Globus pallidus (tissue), 1 donor: ENCODE measurements around the gene NFYB.

ENCODE experiments used
- DNase-seq: peaks from one replicate; pipeline ENCODE4 v3.0.0-alpha.2; 2015; ENCODE audit warnings: low spot score

Gene NFYB

DNA sequence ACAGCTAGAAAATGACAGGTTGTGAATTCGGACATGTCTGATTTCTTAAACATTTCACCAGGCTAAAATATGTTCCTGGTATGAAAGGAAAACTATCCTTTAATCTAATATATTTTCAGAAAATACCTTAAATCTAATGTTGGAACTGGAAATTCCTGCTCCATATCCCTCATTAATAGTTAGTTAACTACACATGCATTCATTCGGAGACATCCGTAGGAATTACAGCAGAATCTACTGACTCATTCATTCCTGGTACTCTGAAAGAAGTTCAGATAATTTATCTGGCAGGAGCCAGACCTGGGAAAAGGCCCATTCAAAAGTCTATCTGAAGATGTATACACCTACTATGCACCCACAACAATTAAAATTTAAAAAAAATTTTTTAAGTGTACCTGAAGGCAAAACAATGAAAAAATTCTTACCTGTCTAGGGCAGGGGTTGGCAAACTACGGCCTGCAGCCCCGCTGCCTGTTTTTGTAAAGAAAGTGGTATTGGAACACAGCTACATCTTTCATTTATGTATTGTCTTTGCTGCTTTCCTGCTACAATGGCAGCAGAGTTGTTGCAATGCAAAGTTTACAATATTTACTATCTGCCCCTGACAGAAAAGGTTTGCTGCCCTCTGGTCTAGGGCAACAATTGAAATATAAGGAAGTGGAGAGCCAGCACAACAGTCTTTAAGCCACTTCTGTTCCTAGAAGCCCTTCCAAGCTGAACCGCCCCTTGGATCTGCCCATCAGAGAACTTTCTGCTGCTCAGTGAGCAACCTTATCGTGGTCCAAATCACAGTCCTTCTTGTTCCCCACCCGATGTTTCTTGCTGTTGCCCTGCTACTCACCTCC lies 17.9 kb upstream of the NFYB start:
- no peak for DNase-seq

DNA sequence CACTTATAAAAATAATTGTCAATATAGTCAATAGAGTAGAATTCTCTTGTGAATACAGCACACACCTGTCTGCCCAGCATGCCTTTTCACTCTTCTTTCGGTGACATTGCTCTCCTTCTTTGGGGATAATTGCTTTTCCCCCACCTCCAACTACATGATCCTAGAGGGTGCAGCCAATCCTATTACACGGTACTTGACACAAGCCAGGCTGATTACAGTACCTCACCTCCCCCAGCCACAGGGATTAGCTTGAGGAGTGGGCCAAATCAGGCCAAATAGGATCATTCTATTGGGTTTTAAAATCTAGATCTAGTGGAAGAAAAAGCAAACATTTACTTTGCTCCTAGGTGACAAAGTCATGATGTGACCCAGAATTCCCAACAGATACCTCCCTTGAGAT lies 16.8 kb upstream of the NFYB start:
- no peak for DNase-seq

DNA sequence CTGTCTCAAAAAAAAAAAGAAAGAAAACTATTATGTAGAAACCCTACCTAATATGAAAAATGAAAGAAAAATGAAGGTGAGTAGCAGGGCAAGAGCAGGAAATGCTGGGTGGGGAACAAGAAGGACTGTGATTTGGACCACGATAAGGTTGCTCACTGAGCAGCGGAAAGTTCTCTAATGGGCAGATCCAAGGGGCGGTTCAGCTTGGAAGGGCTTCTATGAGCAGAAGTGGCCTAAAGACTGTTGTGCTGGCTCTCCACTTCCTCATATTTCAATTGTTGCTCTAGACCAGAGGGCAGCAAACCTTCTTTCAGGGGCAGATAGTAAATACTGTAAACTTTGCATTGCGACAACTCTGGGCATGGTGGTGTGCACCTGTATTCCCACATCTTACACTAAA lies 16.3 kb upstream of the NFYB start:
- no peak for DNase-seq

DNA sequence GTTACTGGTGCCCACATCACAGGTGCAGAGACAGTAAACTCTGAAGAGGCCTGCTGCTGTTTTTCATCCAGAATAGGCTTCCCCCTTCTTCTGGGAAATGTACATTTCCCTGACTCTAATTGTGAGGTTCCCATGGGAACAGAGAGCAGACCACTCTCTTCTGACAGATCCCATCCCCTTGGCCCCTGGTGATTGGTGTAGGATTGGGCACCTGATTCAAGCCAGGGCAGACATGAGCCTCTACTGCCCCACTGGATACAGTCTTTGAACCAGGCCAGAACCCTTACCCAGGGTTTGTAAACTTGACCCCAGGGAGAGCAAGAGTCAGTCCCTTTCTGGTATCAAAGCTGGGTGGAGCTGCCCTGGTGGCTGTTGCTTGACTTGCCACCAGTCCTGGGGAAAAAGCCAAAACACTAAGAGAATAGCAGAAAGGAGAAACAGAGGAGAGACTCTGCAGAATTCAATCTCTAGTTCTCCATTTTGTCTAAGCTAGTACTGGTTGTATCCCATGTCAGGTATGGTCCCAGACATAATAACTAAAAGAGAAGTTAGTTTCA lies 14.8 kb upstream of the NFYB start:
- no peak for DNase-seq

DNA sequence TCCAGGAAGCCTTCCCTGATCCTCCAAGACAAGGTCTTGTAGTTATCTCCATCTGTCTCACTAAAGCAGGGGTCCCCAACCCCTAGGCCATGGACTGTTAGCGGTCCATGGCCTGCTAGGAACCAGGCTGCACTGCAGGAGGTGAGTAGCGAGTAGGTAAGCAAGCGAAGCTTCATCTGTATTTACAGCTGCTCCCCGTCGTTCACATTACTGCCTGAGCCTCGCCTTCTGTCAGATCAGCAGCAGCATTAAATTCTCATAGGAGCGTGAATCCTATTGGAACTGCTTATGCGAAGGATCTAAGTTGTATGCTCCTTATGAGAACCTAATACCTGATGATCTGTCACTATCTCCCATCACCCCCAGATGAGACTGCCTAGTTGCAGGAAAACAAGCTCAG lies 12.4 kb upstream of the NFYB start:
- DNase-seq = no peak

DNA sequence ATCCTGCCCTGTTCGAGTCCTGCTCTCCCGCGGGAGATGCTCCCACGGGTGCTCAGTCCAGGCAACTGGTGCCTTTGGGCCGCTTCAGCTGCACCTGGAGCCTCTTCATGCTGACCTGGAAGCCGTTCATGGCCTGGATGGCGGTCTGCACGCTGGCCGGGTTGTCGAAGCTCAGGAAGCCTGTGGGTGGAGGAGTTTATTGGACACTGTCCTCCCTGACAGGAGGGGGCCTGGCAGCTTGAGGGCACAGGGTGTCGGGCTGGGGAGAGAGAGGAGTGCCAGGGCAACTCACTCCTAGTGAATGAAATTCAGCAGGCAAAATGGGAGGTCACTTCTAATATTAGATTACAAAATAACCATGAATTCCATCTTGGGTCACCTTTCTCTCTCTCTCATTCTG lies 9.3 kb upstream of the NFYB start:
- DNase-seq = no peak

DNA sequence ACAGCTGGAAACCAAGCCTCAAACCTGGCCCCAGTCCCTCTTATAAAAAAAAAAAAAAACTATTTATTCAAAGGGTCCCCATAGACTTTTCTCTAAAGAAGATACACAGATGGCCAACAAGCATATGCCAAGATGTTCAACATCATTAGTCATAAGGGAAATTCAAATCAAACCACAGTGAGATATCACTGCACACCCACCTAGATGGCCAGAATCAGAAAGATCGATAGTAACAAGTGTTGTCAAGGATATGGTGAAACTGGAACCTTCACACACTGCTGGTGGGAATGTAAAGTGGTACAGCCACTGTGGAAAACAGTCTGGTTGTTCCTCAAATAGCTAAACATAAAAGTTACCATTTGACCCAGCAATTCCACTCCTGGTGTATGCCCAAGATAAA lies 5.9 kb upstream of the NFYB start:
- no peak for DNase-seq

DNA sequence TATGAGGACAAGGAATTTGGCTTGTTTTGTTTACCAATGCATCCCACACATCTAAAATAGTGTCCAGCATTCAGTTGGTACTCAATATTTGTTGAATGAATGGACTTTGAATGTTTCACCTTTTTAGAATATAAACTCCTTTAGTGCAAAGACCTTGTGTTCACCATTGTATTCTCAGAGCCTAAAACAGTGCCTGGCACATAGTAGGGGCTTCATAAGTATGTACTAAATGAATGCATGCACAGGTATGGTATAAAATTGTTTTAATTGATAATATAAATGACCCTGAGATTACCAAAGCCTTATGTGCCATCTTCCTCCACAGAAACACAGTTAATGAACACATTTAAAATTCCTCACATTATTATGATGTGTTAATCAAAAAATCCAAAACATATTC lies 5.0 kb upstream of the NFYB start:
- DNase-seq = no peak

DNA sequence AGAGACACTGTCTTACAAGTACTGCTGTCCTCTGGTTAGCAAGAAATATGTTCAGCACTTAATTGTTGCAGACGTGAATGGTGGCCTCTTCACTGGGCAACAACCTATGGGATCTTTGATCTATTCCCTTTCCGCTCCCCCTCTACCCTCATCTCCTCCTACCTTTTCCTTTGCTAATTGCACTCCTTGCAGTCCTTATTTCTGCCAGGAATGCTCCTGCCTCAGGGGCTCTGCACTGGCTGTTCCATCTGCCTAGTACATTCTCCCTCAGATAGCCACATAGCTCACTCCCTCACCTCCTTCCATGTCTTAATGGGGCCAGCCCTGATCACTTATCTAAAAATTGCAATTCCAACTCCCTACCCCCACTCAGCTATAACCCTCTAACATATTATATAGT lies 4.5 kb upstream of the NFYB start:
- DNase-seq = no peak

DNA sequence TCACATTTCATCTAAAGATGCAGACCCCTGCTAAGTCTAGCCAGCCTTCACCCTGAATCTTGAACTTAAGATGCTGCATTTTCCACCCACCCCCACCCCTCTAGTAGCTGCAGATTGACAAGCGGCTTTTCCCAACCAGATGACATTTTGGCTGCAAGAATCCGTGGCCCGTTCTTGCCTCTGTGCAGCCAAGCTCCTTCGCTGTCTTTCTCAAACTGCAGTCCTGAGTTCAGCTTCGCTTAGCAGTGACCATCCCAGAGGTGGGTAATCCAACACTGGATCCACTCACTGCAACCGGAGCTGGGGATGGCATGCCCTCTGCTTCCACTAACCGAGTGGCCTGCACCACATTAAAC lies 765 bp upstream of the NFYB start:
- peak; percentile 29 for DNase-seq

DNA sequence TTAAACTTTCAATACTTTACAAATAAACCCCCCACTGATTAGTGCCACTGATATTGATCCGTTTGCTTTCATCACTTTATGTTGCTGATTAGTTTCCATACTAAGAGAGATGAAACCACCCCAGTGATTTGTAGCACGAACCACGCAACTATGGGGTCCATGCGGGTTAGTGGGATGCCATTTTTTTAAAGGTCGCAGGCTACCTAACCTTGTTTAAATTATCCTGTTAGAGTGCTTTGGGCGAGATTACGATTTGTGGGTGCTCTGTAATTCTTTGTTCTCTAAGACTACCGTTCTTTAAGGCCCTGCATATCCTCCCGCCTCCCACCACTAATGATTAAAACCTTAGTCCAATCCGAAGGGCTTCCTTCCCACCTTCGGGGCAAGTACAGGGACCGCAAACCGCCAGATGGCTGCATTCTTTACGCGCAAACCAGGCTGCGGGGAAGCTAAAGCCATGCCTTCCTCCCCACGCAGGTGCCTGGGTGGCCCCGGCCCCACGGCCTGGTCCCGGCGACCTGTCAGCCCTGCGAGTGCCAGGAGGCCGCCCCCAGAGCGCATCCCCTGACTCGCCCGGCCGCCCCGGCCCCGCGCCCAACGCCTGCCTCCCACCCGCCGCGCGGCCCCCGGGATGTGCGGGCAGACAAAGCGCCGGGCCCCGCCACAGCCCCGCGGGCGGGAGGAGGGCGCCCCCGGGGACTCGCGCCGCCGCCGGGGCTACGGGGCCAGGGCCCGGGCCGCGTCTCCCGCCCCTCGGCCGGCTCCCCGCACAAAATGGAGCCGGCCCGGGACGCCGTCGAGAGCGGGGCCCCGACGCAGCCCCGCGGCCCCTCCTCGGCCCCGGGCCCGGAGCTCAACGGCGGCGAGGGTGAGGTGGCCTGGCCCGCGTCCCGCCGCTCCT lies 759 bp downstream of the NFYB start:
- peak; percentile 32 for DNase-seq

DNA sequence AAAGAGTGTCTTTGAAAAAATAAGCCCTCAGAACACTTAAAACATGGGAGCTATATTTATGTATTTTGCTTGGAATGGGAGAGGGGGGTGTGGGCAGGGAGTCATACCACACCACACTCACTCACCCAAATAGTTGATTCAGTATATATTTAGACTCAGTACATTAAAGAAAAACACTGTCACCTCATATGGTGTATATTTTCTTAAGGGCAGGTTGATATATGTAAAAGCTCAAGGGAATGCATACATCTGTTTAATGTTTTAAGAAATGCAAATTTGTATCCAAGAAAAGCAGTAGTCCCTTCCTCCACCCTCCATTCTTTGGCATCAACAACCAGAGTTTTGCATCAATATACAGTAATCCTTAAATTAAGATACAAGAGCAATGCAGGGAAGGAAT lies 1.4 kb downstream of the NFYB start:
- no peak for DNase-seq

DNA sequence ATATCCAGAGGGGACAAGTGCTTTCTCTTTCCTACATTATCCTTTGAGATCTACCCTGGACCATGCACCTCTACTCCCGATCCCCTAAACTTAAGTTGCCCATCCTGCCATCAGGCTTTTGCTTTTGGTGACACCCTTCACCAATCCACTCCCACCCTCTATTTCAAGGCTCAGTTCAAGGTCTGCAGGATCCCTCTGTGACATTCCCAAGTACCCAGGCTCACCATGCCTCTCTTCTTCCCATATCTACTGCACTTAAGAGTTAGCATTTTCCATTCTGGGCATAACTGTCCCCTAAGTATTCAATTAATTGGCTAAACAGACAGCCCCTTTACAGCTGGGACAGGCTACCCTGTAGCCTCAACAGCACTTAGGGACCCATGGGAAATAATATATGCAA lies 3.1 kb downstream of the NFYB start:
- no peak for DNase-seq

DNA sequence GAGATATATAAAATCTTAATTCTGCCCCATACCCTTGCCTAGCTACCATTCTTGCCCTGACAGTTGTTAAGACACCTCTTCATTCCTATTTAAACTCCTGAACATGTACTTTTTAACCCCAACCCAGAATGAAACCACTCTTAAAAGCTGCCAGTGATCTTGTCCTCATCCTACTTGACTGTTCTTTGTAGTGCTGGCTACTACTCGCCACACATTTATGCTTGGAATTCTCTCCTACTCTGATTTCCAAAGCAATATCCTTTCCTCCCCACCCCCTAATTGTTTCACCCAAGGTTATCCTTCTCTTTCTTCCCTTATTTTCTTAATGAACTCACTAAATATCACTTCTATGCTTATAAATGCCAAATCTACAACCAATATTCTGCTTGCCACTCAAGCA lies 4.1 kb downstream of the NFYB start:
- no peak for DNase-seq

DNA sequence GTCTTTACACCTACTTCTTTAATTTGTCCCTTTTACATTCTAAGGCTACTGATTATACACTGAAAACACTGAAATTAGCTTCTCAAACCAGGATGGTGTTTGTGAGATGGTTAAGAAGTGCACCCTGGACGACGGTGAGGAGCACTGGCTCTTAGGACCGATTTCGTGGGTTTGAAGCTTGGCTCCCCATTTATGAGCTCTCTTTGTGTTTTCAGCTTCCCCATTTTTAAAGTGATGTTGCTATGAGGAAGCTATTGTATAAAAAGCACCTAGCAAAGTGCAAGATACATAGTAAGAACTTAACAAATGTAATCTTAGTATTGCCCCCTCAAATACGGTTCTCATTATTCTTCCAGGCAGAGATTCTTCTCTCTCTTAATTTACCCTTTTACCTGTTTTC lies 4.7 kb downstream of the NFYB start:
- no peak for DNase-seq

DNA sequence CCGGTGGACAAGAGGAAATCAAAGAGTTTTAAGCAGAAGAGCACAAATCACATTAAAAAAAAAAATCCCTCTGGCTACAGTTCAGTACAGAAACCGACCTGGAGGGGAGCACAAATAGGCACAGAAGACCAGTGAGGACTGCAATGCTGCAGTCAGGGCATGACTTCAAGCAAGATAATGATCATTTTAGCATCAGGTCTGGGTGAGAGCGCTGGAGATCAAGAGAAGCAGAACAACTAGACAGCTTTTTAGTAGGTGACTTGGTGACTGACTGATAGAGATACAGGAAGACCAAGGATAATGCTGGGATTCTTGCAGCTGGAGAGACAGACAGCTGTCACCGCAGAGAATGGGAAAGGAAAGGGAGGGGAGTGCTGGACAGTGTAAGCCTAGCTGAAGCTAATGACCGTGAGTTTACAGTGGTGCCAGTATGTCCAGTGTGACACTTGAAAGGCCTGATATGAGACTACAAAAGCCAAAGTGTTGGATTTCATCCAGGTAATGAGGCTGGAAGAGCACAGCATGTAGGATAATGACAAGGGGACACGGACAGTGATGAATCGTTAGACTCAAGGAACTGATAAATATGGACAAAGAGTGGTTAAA lies 5.6 kb downstream of the NFYB start:
- DNase-seq = peak; percentile 55

DNA sequence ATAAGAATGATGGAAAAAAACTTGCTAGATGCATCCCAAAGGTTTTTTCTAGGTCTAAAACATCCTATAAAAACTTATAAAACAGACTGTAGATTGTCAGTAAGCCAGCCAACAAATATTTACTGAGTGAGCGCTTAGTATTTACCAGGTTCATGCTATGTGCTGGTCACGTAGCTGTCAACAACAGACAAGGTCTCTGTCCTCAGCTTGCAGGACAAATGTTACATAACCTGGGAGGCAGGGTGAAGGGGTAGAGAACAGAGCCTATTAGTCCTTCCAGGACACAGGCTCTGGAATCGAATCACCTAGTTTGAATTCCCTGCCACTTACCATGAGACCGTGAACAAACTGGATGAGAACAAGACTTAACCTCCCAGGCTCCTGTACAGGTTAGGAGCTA lies 6.4 kb downstream of the NFYB start:
- no peak for DNase-seq

DNA sequence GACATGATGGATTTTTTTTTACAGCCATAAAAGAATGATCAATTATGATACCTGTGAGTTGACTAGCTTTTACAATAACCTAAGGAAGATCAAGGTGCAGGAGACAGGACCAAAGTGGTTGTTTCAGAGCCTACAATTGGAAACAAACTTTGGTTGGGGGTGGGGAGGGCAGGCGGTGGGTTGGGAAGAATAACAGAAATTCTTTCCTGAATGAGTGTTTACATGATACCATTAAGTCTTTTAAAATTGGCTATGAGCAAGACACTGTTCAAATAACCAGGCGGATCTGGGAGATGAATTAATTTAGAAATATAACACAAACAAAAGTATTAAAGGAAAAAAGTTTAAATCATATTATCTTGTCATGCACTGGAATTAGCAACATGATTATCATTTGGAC lies 7.2 kb downstream of the NFYB start:
- no peak for DNase-seq

DNA sequence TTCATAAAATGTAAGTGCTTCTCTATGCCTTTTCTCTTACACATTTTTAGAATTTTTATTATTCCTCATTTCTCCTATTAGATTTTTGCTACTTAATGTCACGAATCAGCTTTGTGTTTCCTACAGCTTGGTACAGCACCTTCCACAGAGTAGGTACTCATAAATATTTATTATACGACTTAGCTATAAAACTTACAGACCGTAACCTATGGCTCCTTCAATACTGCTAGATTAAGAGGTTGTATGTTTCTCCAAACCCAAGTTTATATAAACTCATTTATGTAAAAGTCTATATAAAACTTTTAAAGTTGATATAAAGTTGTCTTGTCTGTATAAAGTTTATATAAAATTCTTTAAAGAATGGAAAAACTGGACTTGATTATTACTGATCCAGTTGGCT lies 11.5 kb downstream of the NFYB start:
- DNase-seq = no peak

DNA sequence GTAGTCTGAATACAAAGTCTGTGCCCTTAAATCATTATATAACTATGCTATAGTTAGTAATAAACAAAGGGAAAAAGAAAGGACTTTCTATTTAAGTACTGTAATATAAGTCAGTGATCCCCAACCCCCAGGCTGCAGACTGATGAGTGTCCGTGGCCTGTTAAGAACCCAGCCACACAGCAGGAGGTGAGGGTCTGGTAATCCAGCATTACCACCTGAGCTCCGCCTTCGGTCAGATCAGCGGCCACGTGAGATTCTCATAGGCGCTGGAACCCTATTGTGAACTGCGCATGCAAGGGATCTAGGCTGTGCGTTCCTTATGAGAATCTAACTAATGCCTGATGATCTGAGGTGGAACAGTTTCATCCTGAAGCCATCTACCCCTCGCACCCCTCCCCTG lies 15.7 kb downstream of the NFYB start:
- no peak for DNase-seq

DNA sequence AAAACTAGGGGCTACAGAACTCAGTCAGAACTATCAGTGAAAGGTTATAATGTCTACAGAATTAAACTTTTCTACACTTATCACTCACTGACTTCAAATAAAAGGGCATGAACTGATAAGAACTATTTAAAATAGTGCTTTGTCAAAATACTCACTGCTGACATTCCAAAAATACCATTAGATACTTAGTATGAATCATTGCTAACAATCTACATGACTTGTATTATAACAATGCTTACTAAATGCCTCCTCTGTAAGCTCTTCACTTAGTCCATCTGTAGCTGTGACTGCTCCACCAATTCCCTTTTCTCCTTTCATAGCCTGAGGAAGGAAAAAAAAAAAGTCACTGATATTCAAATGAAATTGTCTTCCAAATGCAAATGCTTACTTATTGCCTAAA lies 17.0 kb downstream of the NFYB start:
- peak; percentile 35 for DNase-seq

DNA sequence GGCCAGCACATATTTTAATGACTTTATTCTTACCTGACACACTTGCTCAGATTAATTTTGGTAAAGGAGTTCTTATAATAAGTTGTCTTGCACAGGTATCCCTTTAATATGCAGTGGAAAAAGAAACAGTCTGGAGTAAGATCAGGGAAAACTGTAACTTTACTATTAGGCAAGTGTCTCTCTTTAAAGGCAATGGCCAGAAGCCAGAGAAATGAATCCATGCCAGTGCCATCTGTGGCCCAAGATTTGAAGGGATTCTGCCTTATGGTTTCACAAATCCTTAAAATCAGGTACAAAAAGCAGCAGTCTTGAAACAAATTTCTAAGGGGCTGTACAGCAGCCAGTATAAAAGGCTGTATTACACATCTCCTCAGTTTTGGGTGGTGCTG lies 22.4 kb downstream of the NFYB start:
- DNase-seq = no peak
